ENCODE results near the gene RGS12.

DNA sequence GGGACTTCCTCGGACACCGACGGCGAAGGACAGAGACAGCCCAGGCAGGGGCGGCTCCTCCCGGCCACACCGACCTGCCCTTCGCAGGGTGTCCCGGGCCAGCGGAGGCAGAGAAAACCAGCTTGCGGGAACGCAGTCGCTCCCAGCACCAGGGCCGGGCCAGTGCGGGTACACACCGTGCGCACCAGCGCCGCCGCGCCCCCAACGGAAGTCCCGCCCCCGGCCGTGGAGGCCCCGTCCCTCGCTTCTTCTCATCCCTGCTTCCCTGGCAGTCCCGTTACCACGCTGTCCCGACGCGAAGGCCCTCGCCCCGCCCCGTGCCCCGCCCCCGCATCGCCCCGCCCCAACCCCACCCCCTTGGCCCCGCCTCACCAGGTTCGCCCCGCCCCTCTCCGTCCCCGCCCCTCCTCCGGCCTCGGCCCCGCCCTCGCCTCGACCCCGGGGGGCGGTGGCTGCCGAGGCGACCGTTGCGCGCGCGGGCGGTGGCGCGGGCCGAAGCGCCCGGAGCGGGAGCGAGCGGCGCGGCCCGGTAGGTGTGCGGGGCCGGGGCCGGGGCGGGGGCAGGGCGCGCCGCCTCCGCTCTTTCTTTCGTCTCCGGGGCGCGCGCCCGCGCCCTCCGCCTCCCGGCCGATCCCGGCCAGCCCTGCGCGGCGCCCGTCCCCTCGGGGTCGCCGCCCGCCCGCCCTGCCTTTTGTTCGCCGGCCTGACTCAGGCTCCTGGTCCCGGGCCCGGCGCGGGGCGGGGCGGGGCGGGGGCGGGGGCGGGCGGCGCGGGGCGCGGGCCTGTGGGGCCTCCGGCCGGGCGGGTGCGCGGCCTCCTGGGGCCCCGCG lies at the start of gene RGS12:
- TF ChIP-seq, protein P1, sequence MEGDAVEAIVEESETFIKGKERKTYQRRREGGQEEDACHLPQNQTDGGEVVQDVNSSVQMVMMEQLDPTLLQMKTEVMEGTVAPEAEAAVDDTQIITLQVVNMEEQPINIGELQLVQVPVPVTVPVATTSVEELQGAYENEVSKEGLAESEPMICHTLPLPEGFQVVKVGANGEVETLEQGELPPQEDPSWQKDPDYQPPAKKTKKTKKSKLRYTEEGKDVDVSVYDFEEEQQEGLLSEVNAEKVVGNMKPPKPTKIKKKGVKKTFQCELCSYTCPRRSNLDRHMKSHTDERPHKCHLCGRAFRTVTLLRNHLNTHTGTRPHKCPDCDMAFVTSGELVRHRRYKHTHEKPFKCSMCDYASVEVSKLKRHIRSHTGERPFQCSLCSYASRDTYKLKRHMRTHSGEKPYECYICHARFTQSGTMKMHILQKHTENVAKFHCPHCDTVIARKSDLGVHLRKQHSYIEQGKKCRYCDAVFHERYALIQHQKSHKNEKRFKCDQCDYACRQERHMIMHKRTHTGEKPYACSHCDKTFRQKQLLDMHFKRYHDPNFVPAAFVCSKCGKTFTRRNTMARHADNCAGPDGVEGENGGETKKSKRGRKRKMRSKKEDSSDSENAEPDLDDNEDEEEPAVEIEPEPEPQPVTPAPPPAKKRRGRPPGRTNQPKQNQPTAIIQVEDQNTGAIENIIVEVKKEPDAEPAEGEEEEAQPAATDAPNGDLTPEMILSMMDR (IDR thresholded peaks at IDR 0.05; ENCODE audit: low read depth, low read length), result no peak
- no peak for TF ChIP-seq EZH2phosphoT487 (IDR thresholded peaks at IDR 0.05; ENCODE audit: low read depth)
